H9 (cell line): ENCODE measurements around the gene MOB3B. TPM values are rescaled to one million over a fixed set of nuclear protein-coding genes. Genes with fewer than 3 reads are reported as not detected.

Experiments used
- DNase-seq: peaks from one replicate; pipeline ENCODE4 v3.0.0-alpha.2; 2017
- H2AFZ ChIP-seq: one replicate; pipeline ENCODE4 v1.6.1; 2013; ENCODE audit warnings: mild to moderate bottlenecking, low read length, control low read depth, moderate library complexity
- H2AK5ac ChIP-seq: 2 replicates; pipeline ENCODE4 v1.6.1; 2013; ENCODE audit warnings: low read length, control low read depth, mixed read lengths; ENCODE audit not compliant: insufficient read length
- H2BK120ac ChIP-seq: one replicate; pipeline ENCODE4 v1.6.1; 2013; ENCODE audit warnings: low read depth, mild to moderate bottlenecking, low read length, control low read depth, inconsistent platforms; ENCODE audit not compliant: poor library complexity, severe bottlenecking
- H2BK12ac ChIP-seq: 2 replicates; pipeline ENCODE4 v1.6.1; 2013; ENCODE audit warnings: low read length, control low read depth, mixed read lengths, low read depth; ENCODE audit not compliant: insufficient read length
- H2BK15ac ChIP-seq: 2 replicates; pipeline ENCODE4 v1.6.1; 2013; ENCODE audit warnings: low read depth, low read length, control low read depth
- H2BK20ac ChIP-seq: one replicate; pipeline ENCODE4 v1.6.1; 2013; ENCODE audit warnings: low read depth, mild to moderate bottlenecking, low read length, control low read depth, inconsistent platforms; ENCODE audit not compliant: poor library complexity, severe bottlenecking
- H2BK5ac ChIP-seq: 2 replicates; pipeline ENCODE4 v1.6.1; 2013; ENCODE audit warnings: low read length, control low read depth, mixed read lengths; ENCODE audit not compliant: insufficient read length
- H3K14ac ChIP-seq: 2 replicates; pipeline ENCODE4 v1.6.1; 2013; ENCODE audit warnings: low read length, control low read depth; ENCODE audit not compliant: insufficient read depth
- H3K18ac ChIP-seq: 2 replicates; pipeline ENCODE4 v1.6.1; 2013; ENCODE audit warnings: low read depth, mild to moderate bottlenecking, mixed read lengths, low read length, control low read depth; ENCODE audit not compliant: insufficient read length
- H3K23ac ChIP-seq: 2 replicates; pipeline ENCODE4 v1.6.1; 2013; ENCODE audit warnings: low read length, control low read depth, mixed read lengths, low read depth; ENCODE audit not compliant: insufficient read length
- H3K23me2 ChIP-seq: 2 replicates; pipeline ENCODE4 v1.6.1; 2013; ENCODE audit warnings: low read depth, mild to moderate bottlenecking, mixed read lengths, low read length, control low read depth; ENCODE audit not compliant: insufficient read length, poor library complexity, severe bottlenecking
- H3K27ac ChIP-seq: 2 replicates; pipeline ENCODE4 v1.5.1; 2013; ENCODE audit warnings: low read length, control low read depth, mixed read lengths, low read depth; ENCODE audit not compliant: insufficient read length
- H3K27me3 ChIP-seq: 2 replicates; pipeline ENCODE4 v1.6.1; 2013; ENCODE audit warnings: low read length, control low read depth, inconsistent platforms; ENCODE audit not compliant: insufficient read depth
- H3K4ac ChIP-seq: 2 replicates; pipeline ENCODE4 v1.6.1; 2013; ENCODE audit warnings: low read depth, mild to moderate bottlenecking, control low read depth, inconsistent platforms, low read length, moderate library complexity
- H3K4me1 ChIP-seq: 2 replicates; pipeline ENCODE4 v1.6.1; 2013; ENCODE audit warnings: low read length, control low read depth, inconsistent platforms; ENCODE audit not compliant: insufficient read depth
- H3K4me2 ChIP-seq: 2 replicates; pipeline ENCODE4 v1.6.1; 2013; ENCODE audit warnings: low read length, control low read depth, mixed read lengths; ENCODE audit not compliant: insufficient read length, insufficient read depth
- H3K56ac ChIP-seq: 2 replicates; pipeline ENCODE4 v1.6.1; 2013; ENCODE audit warnings: low read depth, mild to moderate bottlenecking, mixed read lengths, low read length, control low read depth; ENCODE audit not compliant: insufficient read length
- H3K79me1 ChIP-seq: 2 replicates; pipeline ENCODE4 v1.6.1; 2013; ENCODE audit warnings: low read depth, mild to moderate bottlenecking, moderate library complexity, low read length, control low read depth, inconsistent platforms; ENCODE audit not compliant: insufficient read depth, poor library complexity, severe bottlenecking
- H3K79me2 ChIP-seq: 2 replicates; pipeline ENCODE4 v1.6.1; 2013; ENCODE audit warnings: low read length, control low read depth, inconsistent platforms; ENCODE audit not compliant: insufficient read depth
- H3K9ac ChIP-seq: 2 replicates; pipeline ENCODE4 v1.6.1; 2013; ENCODE audit warnings: low read length, control low read depth, mixed read lengths; ENCODE audit not compliant: insufficient read length; ENCODE audit errors: extremely low read depth
- H3K9me3 ChIP-seq: one replicate; pipeline ENCODE4 v1.6.1; 2013; ENCODE audit warnings: low read depth, low read length, inconsistent platforms; ENCODE audit not compliant: control insufficient read depth
- H3T11ph ChIP-seq: one replicate; pipeline ENCODE4 v1.6.1; 2013; ENCODE audit warnings: mild to moderate bottlenecking, low read length, control low read depth, inconsistent platforms
- H4K20me1 ChIP-seq: one replicate; pipeline ENCODE4 v1.6.1; 2013; ENCODE audit not compliant: control insufficient read depth, insufficient read length, insufficient read depth
- H4K5ac ChIP-seq: 2 replicates; pipeline ENCODE4 v1.6.1; 2013; ENCODE audit warnings: low read depth, mild to moderate bottlenecking, mixed read lengths, low read length, control low read depth; ENCODE audit not compliant: insufficient read length
- H4K8ac ChIP-seq: replicated peaks from 2 replicates; pipeline ENCODE4 v1.6.1; 2013; ENCODE audit warnings: low read length, control low read depth, mixed read lengths, low read depth; ENCODE audit not compliant: insufficient read length
- H4K91ac ChIP-seq: 2 replicates; pipeline ENCODE4 v1.6.1; 2013; ENCODE audit warnings: low read depth, mild to moderate bottlenecking, moderate library complexity, mixed read lengths, low read length, control low read depth; ENCODE audit not compliant: insufficient read length
- H3K27ac Mint-ChIP-seq, 3 experiments: 2 replicates in 2 of 3; 3 replicates in 1 of 3; pipeline ENCODE4 v1.8.0; 2020 to 2021; ENCODE audit warnings: mixed read lengths in 3 of 3, mild to moderate bottlenecking in 1 of 3, moderate library complexity in 1 of 3
- H3K27me3 Mint-ChIP-seq: 2 replicates; pipeline ENCODE4 v1.8.0; 2021; ENCODE audit warnings: low read depth, mild to moderate bottlenecking, moderate library complexity, mixed read lengths
- H3K36me3 Mint-ChIP-seq, 3 experiments: 2 replicates in 2 of 3; 3 replicates in 1 of 3; pipeline ENCODE4 v1.8.0; 2020 to 2021; ENCODE audit warnings: low read depth in 3 of 3, mixed read lengths in 3 of 3; ENCODE audit not compliant: insufficient read depth in 1 of 3
- H3K4me1 Mint-ChIP-seq, 2 experiments: 2 replicates each; pipeline ENCODE4 v1.8.0; 2020; ENCODE audit warnings: mixed read lengths in 2 of 2
- H3K4me3 Mint-ChIP-seq, 2 experiments: 2 replicates in 1 of 2; 3 replicates in 1 of 2; pipeline ENCODE4 v1.8.0; 2020 to 2021; ENCODE audit warnings: mild to moderate bottlenecking in 2 of 2, mixed read lengths in 2 of 2, moderate library complexity in 1 of 2
- H3K9me3 Mint-ChIP-seq, 2 experiments: 2 replicates in 1 of 2; 3 replicates in 1 of 2; pipeline ENCODE4 v1.8.0; 2020; ENCODE audit warnings: mild to moderate bottlenecking in 2 of 2, mixed read lengths in 2 of 2, moderate library complexity in 1 of 2
- WGBS: extraction: QIAGEN DNeasy Blood & Tissue Kit; methylation state at CpG from one replicate; pipeline ENCODE4 v1.1.7; 2013; ENCODE audit warnings: missing lambda C conversion rate, low lambda C conversion rate, mixed read lengths; ENCODE audit not compliant: insufficient read length; ENCODE audit errors: extremely low coverage; 5-methylcytosine and 5-hydroxymethylcytosine counted together
- total RNA-seq: library from RNA; stranded (reverse); gene quantifications from 2 replicates; pipeline ENCODE4 v1.2.1, GENCODE V29; 2021
- TF ChIP-seq, protein P1 (sequence below): fragments of 200-600 bp; sonication (generic); conservative IDR thresholded peaks from 3 replicates; pipeline ENCODE4 v1.8.0; 2021; ENCODE audit warnings: antibody characterized with exemption, mild to moderate bottlenecking

The MOB3B gene
- total RNA-seq, 1 experiment from 2014 or later, result 9.8 TPM

DNA sequence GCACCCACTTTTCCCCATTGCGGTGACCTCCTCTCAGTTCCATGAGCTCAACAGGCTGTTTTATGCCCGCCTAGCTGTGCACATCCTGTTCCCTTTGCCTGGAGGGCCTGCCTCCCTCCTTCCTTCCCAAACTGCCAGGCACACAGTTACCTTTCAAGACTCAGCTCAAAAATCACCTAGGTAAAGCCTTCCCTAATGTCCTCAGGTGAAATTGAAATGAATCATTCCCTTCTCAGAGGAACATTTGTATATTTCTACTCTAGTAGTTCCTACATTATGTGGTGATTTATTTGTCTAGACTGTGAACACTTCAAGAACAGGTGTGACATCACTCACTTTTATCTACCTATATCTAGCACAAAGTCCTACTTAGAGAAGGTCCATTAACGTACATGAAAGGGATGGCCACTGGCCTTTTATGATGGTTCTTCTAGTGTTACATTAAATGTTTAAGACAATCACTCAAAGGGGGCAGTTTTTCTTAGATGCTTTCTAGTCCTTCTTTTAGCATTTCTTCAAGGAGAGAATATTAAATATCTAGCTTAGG lies 129.2 kb downstream of the MOB3B start:
- Mint-ChIP-seq H3K4me1 (peaks cover 37 to 39% of the 10 kb centered on the region in 2 experiments), H3K9me3 (no peaks in the 10 kb centered on the region), H3K27ac (no peak overlapping the region), H3K27me3 (no peaks in the 10 kb centered on the region), H3K4me3 (no peak overlapping the region), H3K36me3 (0 out of 7 replicates have a peak, but pooled peaks cover 0 to 2% (median 0%) of the 10 kb centered on the region in 3 experiments)
- H2BK120ac ChIP-seq, result no peak overlapping the region
- H2BK15ac ChIP-seq, result no peak overlapping the region
- H3K4ac ChIP-seq, result no peak overlapping the region
- H3K9ac ChIP-seq, result no peak overlapping the region
- peaks cover 5% of the 10 kb centered on the region; the same call in 1 of the 2 replicates for H3K4me1 ChIP-seq
- H2AK5ac ChIP-seq, result no peak overlapping the region
- no peaks in the 10 kb centered on the region for H4K20me1 ChIP-seq
- no CpG with 5 or more reads among the region's 3 CpGs for WGBS
- no peak overlapping the region for H4K5ac ChIP-seq
- H3K4me2 ChIP-seq, result no peak overlapping the region
- TF ChIP-seq, protein P1, sequence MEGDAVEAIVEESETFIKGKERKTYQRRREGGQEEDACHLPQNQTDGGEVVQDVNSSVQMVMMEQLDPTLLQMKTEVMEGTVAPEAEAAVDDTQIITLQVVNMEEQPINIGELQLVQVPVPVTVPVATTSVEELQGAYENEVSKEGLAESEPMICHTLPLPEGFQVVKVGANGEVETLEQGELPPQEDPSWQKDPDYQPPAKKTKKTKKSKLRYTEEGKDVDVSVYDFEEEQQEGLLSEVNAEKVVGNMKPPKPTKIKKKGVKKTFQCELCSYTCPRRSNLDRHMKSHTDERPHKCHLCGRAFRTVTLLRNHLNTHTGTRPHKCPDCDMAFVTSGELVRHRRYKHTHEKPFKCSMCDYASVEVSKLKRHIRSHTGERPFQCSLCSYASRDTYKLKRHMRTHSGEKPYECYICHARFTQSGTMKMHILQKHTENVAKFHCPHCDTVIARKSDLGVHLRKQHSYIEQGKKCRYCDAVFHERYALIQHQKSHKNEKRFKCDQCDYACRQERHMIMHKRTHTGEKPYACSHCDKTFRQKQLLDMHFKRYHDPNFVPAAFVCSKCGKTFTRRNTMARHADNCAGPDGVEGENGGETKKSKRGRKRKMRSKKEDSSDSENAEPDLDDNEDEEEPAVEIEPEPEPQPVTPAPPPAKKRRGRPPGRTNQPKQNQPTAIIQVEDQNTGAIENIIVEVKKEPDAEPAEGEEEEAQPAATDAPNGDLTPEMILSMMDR, result no peak
- H3K18ac ChIP-seq, result no peak overlapping the region
- DNase-seq, result no peak
- H3K9me3 ChIP-seq, result no peaks in the 10 kb centered on the region
- no peak overlapping the region for H3K23ac ChIP-seq
- H3K79me1 ChIP-seq, result no peaks in the 10 kb centered on the region
- H3K27ac ChIP-seq, result no peak overlapping the region
- no peak overlapping the region for H3K56ac ChIP-seq
- H4K8ac ChIP-seq, result no peak overlapping the region
- H3K79me2 ChIP-seq, result peaks cover 2% of the 10 kb centered on the region; the same call in 1 of the 2 replicates
- no peak overlapping the region for H3K14ac ChIP-seq
- H4K91ac ChIP-seq, result no peak overlapping the region
- no peak overlapping the region for H2BK5ac ChIP-seq
- no peak overlapping the region for H2AFZ ChIP-seq
- no peak overlapping the region for H3T11ph ChIP-seq
- H2BK12ac ChIP-seq, result no peak overlapping the region
- H2BK20ac ChIP-seq, result no peak overlapping the region
- H3K27me3 ChIP-seq, result no peaks in the 10 kb centered on the region
- no peaks in the 10 kb centered on the region for H3K23me2 ChIP-seq
